HCT116 (cell line): ENCODE measurements around the gene UBXN10.

ENCODE experiments used
- CEBPB ChIP-seq: IDR thresholded peaks from 2 replicates; pipeline ENCODE4 v1.6.1; 2012; ENCODE audit warnings: low read depth
- EGR1 ChIP-seq: IDR thresholded peaks from 2 replicates; pipeline ENCODE4 v1.6.1; 2012; ENCODE audit warnings: low read depth
- POLR2AphosphoS5 ChIP-seq: IDR thresholded peaks from 2 replicates; pipeline ENCODE4 v1.6.1; 2011; ENCODE audit warnings: mild to moderate bottlenecking, low read depth, low read length, moderate library complexity
- RAD21 ChIP-seq: IDR thresholded peaks from 2 replicates; pipeline ENCODE4 v1.6.1; 2012; ENCODE audit warnings: low read depth, mild to moderate bottlenecking
- SIN3A ChIP-seq: IDR thresholded peaks from 2 replicates; pipeline ENCODE4 v1.6.1; 2012; ENCODE audit warnings: low read depth
- YY1 ChIP-seq: IDR thresholded peaks from 2 replicates; pipeline ENCODE4 v1.6.1; 2011; ENCODE audit warnings: low read length, low read depth, moderate library complexity, mild to moderate bottlenecking; ENCODE audit not compliant: insufficient replicate concordance; ENCODE audit errors: extremely low read depth
- ZNF274 ChIP-seq: fragments of 200-500 bp; sonication (Bioruptor generic); IDR thresholded peaks from 2 replicates; pipeline ENCODE4 v1.6.1; 2014; ENCODE audit warnings: mild to moderate bottlenecking, low read depth, low read length, inconsistent platforms
- TF ChIP-seq, protein P1 (sequence below), 3 experiments: fragments of 200-600 bp in 1 of 3; sonication (generic) in 1 of 3; IDR thresholded peaks in 2 of 3; conservative IDR thresholded peaks in 1 of 3; 2 replicates each; pipeline ENCODE4 v1.5.1; 2012 to 2017; ENCODE audit warnings: low read depth in 2 of 3, low read length in 2 of 3, antibody characterized with exemption in 1 of 3, borderline replicate concordance in 1 of 3, control low read depth in 1 of 3, mild to moderate bottlenecking in 1 of 3, mixed read lengths in 1 of 3, mixed run types in 1 of 3, moderate library complexity in 1 of 3; ENCODE audit not compliant: insufficient read depth in 1 of 3
- TF ChIP-seq, protein P2 (sequence below): IDR thresholded peaks from 2 replicates; pipeline ENCODE4 v1.6.1; 2012
- TF ChIP-seq, protein P3 (sequence below): IDR thresholded peaks from 2 replicates; pipeline ENCODE4 v1.6.1; 2012
- TF ChIP-seq, protein P4 (sequence below): IDR thresholded peaks from 2 replicates; pipeline ENCODE4 v1.6.1; 2011; ENCODE audit warnings: mild to moderate bottlenecking, low read length, moderate library complexity; ENCODE audit not compliant: insufficient replicate concordance; ENCODE audit errors: extremely low read depth

DNA sequence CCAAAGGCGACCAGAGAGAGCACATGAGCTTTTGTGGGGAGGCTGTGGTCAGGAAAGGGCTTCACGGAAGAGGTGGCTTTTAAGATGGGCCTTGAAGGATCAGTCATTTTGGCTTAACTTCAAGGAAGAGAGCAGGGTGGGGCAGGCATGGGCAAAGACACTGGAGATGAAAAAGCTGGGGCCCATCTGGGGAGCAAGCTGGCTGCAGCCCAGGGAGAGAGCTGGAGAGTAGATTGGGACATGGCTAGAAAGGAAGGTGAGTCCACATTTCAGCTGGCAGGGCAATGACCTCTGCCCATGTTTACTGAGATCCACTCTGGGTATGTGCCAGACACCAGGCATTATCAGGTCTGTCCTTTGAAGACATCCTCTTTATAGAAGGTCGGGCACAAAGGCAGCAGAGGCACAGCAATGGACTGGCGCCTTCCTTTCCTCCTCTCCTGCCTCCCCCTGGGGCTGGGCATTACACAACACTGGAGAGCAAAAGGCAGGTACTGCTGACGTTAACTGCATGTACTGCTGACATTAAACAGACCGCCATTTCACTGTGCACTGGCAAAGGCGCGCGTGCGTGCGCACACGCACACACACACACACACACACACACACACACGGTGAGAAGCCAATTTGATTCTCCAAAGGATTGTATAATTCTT lies 2.2 kb upstream of the UBXN10 start:
- TF ChIP-seq POLR2AphosphoS5 (no peak), YY1 (no peak), SIN3A (no peak), RAD21 (no peak), CEBPB (no peak), ZNF274 (no peak), EGR1 (no peak)
- TF ChIP-seq, protein P1, sequence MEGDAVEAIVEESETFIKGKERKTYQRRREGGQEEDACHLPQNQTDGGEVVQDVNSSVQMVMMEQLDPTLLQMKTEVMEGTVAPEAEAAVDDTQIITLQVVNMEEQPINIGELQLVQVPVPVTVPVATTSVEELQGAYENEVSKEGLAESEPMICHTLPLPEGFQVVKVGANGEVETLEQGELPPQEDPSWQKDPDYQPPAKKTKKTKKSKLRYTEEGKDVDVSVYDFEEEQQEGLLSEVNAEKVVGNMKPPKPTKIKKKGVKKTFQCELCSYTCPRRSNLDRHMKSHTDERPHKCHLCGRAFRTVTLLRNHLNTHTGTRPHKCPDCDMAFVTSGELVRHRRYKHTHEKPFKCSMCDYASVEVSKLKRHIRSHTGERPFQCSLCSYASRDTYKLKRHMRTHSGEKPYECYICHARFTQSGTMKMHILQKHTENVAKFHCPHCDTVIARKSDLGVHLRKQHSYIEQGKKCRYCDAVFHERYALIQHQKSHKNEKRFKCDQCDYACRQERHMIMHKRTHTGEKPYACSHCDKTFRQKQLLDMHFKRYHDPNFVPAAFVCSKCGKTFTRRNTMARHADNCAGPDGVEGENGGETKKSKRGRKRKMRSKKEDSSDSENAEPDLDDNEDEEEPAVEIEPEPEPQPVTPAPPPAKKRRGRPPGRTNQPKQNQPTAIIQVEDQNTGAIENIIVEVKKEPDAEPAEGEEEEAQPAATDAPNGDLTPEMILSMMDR (IDR thresholded peaks at IDR 0.05 in 2 of 3, conservative IDR thresholded peaks at IDR 0.05 in 1 of 3; ENCODE audit: borderline replicate concordance in 1 of 3, insufficient read depth in 1 of 3, low read depth in 2 of 3, low read length in 2 of 3), result no peak
- TF ChIP-seq, protein P2, sequence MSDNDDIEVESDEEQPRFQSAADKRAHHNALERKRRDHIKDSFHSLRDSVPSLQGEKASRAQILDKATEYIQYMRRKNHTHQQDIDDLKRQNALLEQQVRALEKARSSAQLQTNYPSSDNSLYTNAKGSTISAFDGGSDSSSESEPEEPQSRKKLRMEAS, result no peak
- TF ChIP-seq, protein P3, sequence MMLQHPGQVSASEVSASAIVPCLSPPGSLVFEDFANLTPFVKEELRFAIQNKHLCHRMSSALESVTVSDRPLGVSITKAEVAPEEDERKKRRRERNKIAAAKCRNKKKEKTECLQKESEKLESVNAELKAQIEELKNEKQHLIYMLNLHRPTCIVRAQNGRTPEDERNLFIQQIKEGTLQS, result no peak
- TF ChIP-seq, protein P4, sequence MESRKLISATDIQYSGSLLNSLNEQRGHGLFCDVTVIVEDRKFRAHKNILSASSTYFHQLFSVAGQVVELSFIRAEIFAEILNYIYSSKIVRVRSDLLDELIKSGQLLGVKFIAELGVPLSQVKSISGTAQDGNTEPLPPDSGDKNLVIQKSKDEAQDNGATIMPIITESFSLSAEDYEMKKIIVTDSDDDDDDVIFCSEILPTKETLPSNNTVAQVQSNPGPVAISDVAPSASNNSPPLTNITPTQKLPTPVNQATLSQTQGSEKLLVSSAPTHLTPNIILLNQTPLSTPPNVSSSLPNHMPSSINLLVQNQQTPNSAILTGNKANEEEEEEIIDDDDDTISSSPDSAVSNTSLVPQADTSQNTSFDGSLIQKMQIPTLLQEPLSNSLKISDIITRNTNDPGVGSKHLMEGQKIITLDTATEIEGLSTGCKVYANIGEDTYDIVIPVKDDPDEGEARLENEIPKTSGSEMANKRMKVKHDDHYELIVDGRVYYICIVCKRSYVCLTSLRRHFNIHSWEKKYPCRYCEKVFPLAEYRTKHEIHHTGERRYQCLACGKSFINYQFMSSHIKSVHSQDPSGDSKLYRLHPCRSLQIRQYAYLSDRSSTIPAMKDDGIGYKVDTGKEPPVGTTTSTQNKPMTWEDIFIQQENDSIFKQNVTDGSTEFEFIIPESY, result no peak
